Bone marrow (tissue), 2 donors: ENCODE results near the gene MYO5A.
"Not testable (repeated sequence)": the region's sequence is repeated elsewhere in the genome, so short reads cannot be mapped to it uniquely, and the experiment has no call there.

Experiments
- DNase-seq, 2 donors: peaks; one replicate each; lab custom pipeline; 2025; lab: John Stamatoyannopoulos, UW

The MYO5A gene

GRCh38 chr15:52528564-52529340 lies at the start of gene MYO5A:
MYO5A (minus strand) TSS chr15:52528880; CDS start chr15:52528806, 74 bp downstream.
- DNase-seq = peak in 1 of 2 donors; percentile 81

GRCh38 chr15:52576692-52577091 lies 48.0 kb upstream of the MYO5A start:
- DNase-seq = no peak

- not testable (repeated sequence) for DNase-seq
Observed at GRCh38 chr15:52575573-52575972, 46.9 kb upstream of the MYO5A start.

- DNase-seq = no peak
Observed at GRCh38 chr15:52575072-52575471, 46.4 kb upstream of the MYO5A start.

- DNase-seq = not testable (repeated sequence)
Observed at GRCh38 chr15:52574623-52575022, 45.9 kb upstream of the MYO5A start.

- peak; percentile 73 to 75 for DNase-seq
Observed at GRCh38 chr15:52568601-52569585, 40.2 kb upstream of the MYO5A start, which contains the start of gene ARPP19. ARPP19 (minus strand) TSS chr15:52569030; CDS start chr15:52568892, 138 bp downstream.

- peak; percentile 13 to 36 for DNase-seq
Observed at GRCh38 chr15:52567871-52568600, 39.4 kb upstream of the MYO5A start.

GRCh38 chr15:52566889-52567288 lies 38.2 kb upstream of the MYO5A start:
- DNase-seq = no peak

GRCh38 chr15:52565417-52566358 lies 37.0 kb upstream of the MYO5A start:
- DNase-seq = peak in 1 of 2 donors; percentile 39

- no peak for DNase-seq
Observed at GRCh38 chr15:52563501-52564060, 34.9 kb upstream of the MYO5A start.

- DNase-seq = no peak
Observed at GRCh38 chr15:52559575-52559974, 30.9 kb upstream of the MYO5A start.

GRCh38 chr15:52559022-52559421 lies 30.3 kb upstream of the MYO5A start:
- DNase-seq = no peak

GRCh38 chr15:52558196-52558595 lies 29.5 kb upstream of the MYO5A start:
- DNase-seq = no peak

GRCh38 chr15:52557274-52557641 lies 28.6 kb upstream of the MYO5A start:
- no peak for DNase-seq

- no peak for DNase-seq
Observed at GRCh38 chr15:52556524-52557273, 28.0 kb upstream of the MYO5A start.

GRCh38 chr15:52552303-52552702 lies 23.6 kb upstream of the MYO5A start:
- DNase-seq = no peak

GRCh38 chr15:52551762-52552161 lies 23.1 kb upstream of the MYO5A start:
- no peak for DNase-seq

GRCh38 chr15:52551186-52551585 lies 22.5 kb upstream of the MYO5A start:
- not testable (repeated sequence) for DNase-seq

GRCh38 chr15:52546031-52546751 lies 17.5 kb upstream of the MYO5A start:
- no peak for DNase-seq
